ENCODE measurements around the gene PPCDC. TPM values are rescaled to one million over a fixed set of nuclear protein-coding genes. Genes with fewer than 3 reads are reported as not detected.

Gene PPCDC
- polyA plus RNA-seq, 1 experiment, result 11.1 TPM

DNA sequence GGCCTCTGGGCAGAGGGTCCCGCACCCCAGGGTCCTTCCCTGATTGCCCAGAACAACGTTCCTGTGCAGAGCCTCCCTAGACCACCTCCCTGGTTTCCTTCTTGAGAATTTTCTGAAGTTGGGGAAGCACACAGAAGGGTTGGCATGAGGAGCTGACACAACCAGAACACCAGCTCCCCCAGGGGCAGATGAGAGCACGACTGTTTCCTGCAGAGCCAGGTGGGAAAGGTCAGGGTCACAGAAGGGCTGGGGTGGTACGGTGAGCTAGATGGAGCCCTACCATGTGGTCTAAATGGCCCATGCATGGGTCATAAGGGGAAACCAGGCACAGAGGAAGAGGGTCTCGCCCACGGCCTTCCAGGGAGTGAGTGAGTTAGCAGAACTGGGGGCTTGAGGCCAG is 10.4 kb downstream of the PPCDC start:
- Histone ChIP-seq H3K27me3 (ENCODE audit: control insufficient read depth, insufficient read depth, low read length) (no peaks in the 10 kb centered on the region), H3K4me3 (ENCODE audit: low read depth, low read length) (no peak overlapping the region), H3K36me3 (ENCODE audit: control insufficient read depth, insufficient read depth, low read length) (no peaks in the 10 kb centered on the region)
- no peak for DNase-seq (ENCODE audit: low read depth)
- POLR2A ChIA-PET, result no interaction called here
- TF ChIP-seq, protein P1, sequence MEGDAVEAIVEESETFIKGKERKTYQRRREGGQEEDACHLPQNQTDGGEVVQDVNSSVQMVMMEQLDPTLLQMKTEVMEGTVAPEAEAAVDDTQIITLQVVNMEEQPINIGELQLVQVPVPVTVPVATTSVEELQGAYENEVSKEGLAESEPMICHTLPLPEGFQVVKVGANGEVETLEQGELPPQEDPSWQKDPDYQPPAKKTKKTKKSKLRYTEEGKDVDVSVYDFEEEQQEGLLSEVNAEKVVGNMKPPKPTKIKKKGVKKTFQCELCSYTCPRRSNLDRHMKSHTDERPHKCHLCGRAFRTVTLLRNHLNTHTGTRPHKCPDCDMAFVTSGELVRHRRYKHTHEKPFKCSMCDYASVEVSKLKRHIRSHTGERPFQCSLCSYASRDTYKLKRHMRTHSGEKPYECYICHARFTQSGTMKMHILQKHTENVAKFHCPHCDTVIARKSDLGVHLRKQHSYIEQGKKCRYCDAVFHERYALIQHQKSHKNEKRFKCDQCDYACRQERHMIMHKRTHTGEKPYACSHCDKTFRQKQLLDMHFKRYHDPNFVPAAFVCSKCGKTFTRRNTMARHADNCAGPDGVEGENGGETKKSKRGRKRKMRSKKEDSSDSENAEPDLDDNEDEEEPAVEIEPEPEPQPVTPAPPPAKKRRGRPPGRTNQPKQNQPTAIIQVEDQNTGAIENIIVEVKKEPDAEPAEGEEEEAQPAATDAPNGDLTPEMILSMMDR (IDR thresholded peaks at IDR 0.05; ENCODE audit: insufficient read depth, low read depth, low read length), result no peak
- CTCF ChIA-PET, result interaction anchor here (1.0 to 5.6 kb wide), 4 partner anchors 9 to 170 kb away, joined by 3 to 40 read pairs (median 11); no protein-coding TSS in a partner anchor

DNA sequence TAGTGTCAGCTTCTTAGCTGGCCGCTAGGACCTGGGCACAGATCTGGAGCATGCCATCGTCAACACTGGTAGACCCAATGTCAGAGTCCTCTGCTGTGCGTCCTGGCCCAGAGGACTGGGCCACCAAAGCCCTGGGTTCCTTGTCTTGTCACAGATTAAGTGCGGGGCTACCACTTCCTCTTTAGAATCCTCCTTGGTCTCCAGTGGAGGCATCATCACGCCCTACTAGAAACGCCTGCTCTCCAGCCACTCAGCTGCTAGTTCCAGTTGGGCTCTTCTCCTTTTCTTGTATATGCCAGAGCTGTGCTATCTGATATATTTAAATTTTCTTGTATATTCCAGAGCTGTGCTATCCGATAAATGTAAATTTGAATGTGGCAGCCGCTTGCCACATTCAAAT is 11.2 kb downstream of the PPCDC start:
- Histone ChIP-seq H3K27me3 (ENCODE audit: control insufficient read depth, insufficient read depth, low read length) (no peaks in the 10 kb centered on the region), H3K36me3 (ENCODE audit: control insufficient read depth, insufficient read depth, low read length) (no peaks in the 10 kb centered on the region), H3K4me3 (ENCODE audit: low read depth, low read length) (no peak overlapping the region)
- CTCF ChIA-PET, result interaction anchor here (1.0 to 5.6 kb wide), 4 partner anchors 8 to 169 kb away, joined by 3 to 40 read pairs (median 11); partner anchors contain the start of gene C15orf39
- DNase-seq (ENCODE audit: low read depth), result no peak
- TF ChIP-seq, protein P1 (IDR thresholded peaks at IDR 0.05; ENCODE audit: insufficient read depth, low read depth, low read length), result no peak
- POLR2A ChIA-PET, result no interaction called here

DNA sequence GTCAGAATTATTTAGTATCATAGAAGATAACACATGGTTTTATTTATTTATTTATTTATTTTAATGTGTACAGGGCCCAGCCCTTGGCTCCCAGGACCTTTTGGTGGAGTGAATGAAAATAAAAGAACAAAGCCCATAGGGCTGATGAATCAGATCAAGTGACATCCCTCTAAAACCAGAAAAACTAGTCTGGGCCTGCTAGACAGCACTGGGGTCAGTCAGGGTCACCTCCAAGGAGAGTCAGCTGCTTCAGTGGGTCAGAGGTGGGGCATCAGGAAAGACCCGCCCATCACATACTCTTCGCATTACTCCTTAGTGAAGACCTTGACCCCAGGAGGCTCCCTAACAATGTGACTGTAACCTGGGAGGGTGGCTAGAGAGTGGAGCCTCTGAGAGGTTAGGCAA is 12.8 kb downstream of the PPCDC start:
- H3K36me3 ChIP-seq (ENCODE audit: control insufficient read depth, insufficient read depth, low read length), result no peaks in the 10 kb centered on the region
- TF ChIP-seq, protein P1 (IDR thresholded peaks at IDR 0.05; ENCODE audit: insufficient read depth, low read depth, low read length), result no peak
- POLR2A ChIA-PET, result no interaction called here
- no peaks in the 10 kb centered on the region for H3K27me3 ChIP-seq (ENCODE audit: control insufficient read depth, insufficient read depth, low read length)
- CTCF ChIA-PET, result interaction anchor here (1.7 to 5.6 kb wide), 2 partner anchors 165 to 168 kb away, joined by 7 to 40 read pairs; partner anchors contain the start of gene C15orf39
- no peak overlapping the region for H3K4me3 ChIP-seq (ENCODE audit: low read depth, low read length)
- DNase-seq (ENCODE audit: low read depth), result no peak

DNA sequence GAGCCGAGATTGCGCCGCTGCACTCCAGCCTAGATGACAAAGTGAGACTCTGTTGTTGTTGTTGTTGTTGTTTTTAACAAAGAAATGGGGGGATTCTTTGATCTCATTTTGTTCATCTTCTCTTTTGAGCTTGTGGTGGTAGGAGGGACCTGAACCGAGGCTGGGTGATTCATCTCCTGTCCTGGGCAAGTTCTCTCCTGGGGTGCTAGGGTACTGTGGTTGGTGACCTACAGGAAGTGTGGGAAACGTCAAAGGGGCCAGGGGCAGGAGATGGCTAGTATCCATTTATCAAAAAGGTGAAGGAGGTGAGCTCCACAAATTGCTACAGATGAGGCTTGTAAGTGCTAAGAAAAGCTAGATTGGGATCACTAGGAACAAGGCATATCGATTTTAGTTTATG is 14.3 kb downstream of the PPCDC start:
- ChIA-PET CTCF (interaction anchor here (0.6 to 5.6 kb wide), 6 partner anchors 8 to 172 kb away, joined by 3 to 40 read pairs (median 5); partner anchors contain the start of gene C15orf39), POLR2A (no interaction called here)
- no peak for DNase-seq (ENCODE audit: low read depth)
- no peak overlapping the region for H3K4me3 ChIP-seq (ENCODE audit: low read depth, low read length)
- TF ChIP-seq, protein P1 (IDR thresholded peaks at IDR 0.05; ENCODE audit: insufficient read depth, low read depth, low read length), result no peak
- H3K36me3 ChIP-seq (ENCODE audit: control insufficient read depth, insufficient read depth, low read length), result no peaks in the 10 kb centered on the region
- no peaks in the 10 kb centered on the region for H3K27me3 ChIP-seq (ENCODE audit: control insufficient read depth, insufficient read depth, low read length)

DNA sequence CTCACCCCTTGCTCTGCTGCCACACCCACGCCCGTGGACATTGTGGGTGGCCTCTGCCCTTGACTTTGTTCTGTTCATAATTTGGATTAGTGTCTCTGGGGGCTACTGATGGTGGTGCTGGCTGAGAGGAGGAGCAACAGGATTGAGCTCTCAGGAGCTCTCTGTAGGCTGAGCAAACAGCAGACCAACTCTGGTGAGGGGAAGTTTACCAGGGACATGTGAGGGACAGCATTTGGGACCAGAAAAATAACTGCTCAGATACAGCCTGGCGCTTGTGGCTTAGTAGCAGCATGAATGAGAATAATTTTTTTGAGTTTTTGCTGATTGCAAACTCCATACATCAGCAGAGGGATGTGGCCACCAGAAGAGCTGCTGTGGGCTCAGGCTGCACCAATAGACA is 14.8 kb downstream of the PPCDC start:
- Histone ChIP-seq H3K36me3 (ENCODE audit: control insufficient read depth, insufficient read depth, low read length) (no peaks in the 10 kb centered on the region), H3K4me3 (ENCODE audit: low read depth, low read length) (no peak overlapping the region), H3K27me3 (ENCODE audit: control insufficient read depth, insufficient read depth, low read length) (no peaks in the 10 kb centered on the region)
- DNase-seq (ENCODE audit: low read depth), result no peak
- ChIA-PET CTCF (interaction anchor here (0.9 to 5.6 kb wide), 5 partner anchors 9 to 170 kb away, joined by 3 to 40 read pairs (median 7); partner anchors contain the start of gene C15orf39), POLR2A (no interaction called here)
- TF ChIP-seq, protein P1 (IDR thresholded peaks at IDR 0.05; ENCODE audit: insufficient read depth, low read depth, low read length), result no peak
